H9 (cell line): Measurements from ENCODE around the gene TSACC. TPM values are rescaled to one million over a fixed set of nuclear protein-coding genes. Genes with fewer than 3 reads are reported as not detected.

ENCODE experiments used
- DNase-seq: peaks from one replicate; pipeline ENCODE4 v3.0.0-alpha.2; 2017
- H2AFZ ChIP-seq: one replicate; pipeline ENCODE4 v1.6.1; 2013; ENCODE audit warnings: mild to moderate bottlenecking, low read length, control low read depth, moderate library complexity
- H2AK5ac ChIP-seq: 2 replicates; pipeline ENCODE4 v1.6.1; 2013; ENCODE audit warnings: low read length, control low read depth, mixed read lengths; ENCODE audit not compliant: insufficient read length
- H2BK120ac ChIP-seq: one replicate; pipeline ENCODE4 v1.6.1; 2013; ENCODE audit warnings: low read depth, mild to moderate bottlenecking, low read length, control low read depth, inconsistent platforms; ENCODE audit not compliant: poor library complexity, severe bottlenecking
- H2BK12ac ChIP-seq: 2 replicates; pipeline ENCODE4 v1.6.1; 2013; ENCODE audit warnings: low read length, control low read depth, mixed read lengths, low read depth; ENCODE audit not compliant: insufficient read length
- H2BK15ac ChIP-seq: 2 replicates; pipeline ENCODE4 v1.6.1; 2013; ENCODE audit warnings: low read depth, low read length, control low read depth
- H2BK20ac ChIP-seq: one replicate; pipeline ENCODE4 v1.6.1; 2013; ENCODE audit warnings: low read depth, mild to moderate bottlenecking, low read length, control low read depth, inconsistent platforms; ENCODE audit not compliant: poor library complexity, severe bottlenecking
- H2BK5ac ChIP-seq: 2 replicates; pipeline ENCODE4 v1.6.1; 2013; ENCODE audit warnings: low read length, control low read depth, mixed read lengths; ENCODE audit not compliant: insufficient read length
- H3K14ac ChIP-seq: 2 replicates; pipeline ENCODE4 v1.6.1; 2013; ENCODE audit warnings: low read length, control low read depth; ENCODE audit not compliant: insufficient read depth
- H3K18ac ChIP-seq: 2 replicates; pipeline ENCODE4 v1.6.1; 2013; ENCODE audit warnings: low read depth, mild to moderate bottlenecking, mixed read lengths, low read length, control low read depth; ENCODE audit not compliant: insufficient read length
- H3K23ac ChIP-seq: 2 replicates; pipeline ENCODE4 v1.6.1; 2013; ENCODE audit warnings: low read length, control low read depth, mixed read lengths, low read depth; ENCODE audit not compliant: insufficient read length
- H3K23me2 ChIP-seq: 2 replicates; pipeline ENCODE4 v1.6.1; 2013; ENCODE audit warnings: low read depth, mild to moderate bottlenecking, mixed read lengths, low read length, control low read depth; ENCODE audit not compliant: insufficient read length, poor library complexity, severe bottlenecking
- H3K27ac ChIP-seq: 2 replicates; pipeline ENCODE4 v1.5.1; 2013; ENCODE audit warnings: low read length, control low read depth, mixed read lengths, low read depth; ENCODE audit not compliant: insufficient read length
- H3K27me3 ChIP-seq: 2 replicates; pipeline ENCODE4 v1.6.1; 2013; ENCODE audit warnings: low read length, control low read depth, inconsistent platforms; ENCODE audit not compliant: insufficient read depth
- H3K4ac ChIP-seq: 2 replicates; pipeline ENCODE4 v1.6.1; 2013; ENCODE audit warnings: low read depth, mild to moderate bottlenecking, control low read depth, inconsistent platforms, low read length, moderate library complexity
- H3K4me1 ChIP-seq: 2 replicates; pipeline ENCODE4 v1.6.1; 2013; ENCODE audit warnings: low read length, control low read depth, inconsistent platforms; ENCODE audit not compliant: insufficient read depth
- H3K4me2 ChIP-seq: 2 replicates; pipeline ENCODE4 v1.6.1; 2013; ENCODE audit warnings: low read length, control low read depth, mixed read lengths; ENCODE audit not compliant: insufficient read length, insufficient read depth
- H3K56ac ChIP-seq: 2 replicates; pipeline ENCODE4 v1.6.1; 2013; ENCODE audit warnings: low read depth, mild to moderate bottlenecking, mixed read lengths, low read length, control low read depth; ENCODE audit not compliant: insufficient read length
- H3K79me1 ChIP-seq: 2 replicates; pipeline ENCODE4 v1.6.1; 2013; ENCODE audit warnings: low read depth, mild to moderate bottlenecking, moderate library complexity, low read length, control low read depth, inconsistent platforms; ENCODE audit not compliant: insufficient read depth, poor library complexity, severe bottlenecking
- H3K79me2 ChIP-seq: 2 replicates; pipeline ENCODE4 v1.6.1; 2013; ENCODE audit warnings: low read length, control low read depth, inconsistent platforms; ENCODE audit not compliant: insufficient read depth
- H3K9ac ChIP-seq: 2 replicates; pipeline ENCODE4 v1.6.1; 2013; ENCODE audit warnings: low read length, control low read depth, mixed read lengths; ENCODE audit not compliant: insufficient read length; ENCODE audit errors: extremely low read depth
- H3K9me3 ChIP-seq: one replicate; pipeline ENCODE4 v1.6.1; 2013; ENCODE audit warnings: low read depth, low read length, inconsistent platforms; ENCODE audit not compliant: control insufficient read depth
- H3T11ph ChIP-seq: one replicate; pipeline ENCODE4 v1.6.1; 2013; ENCODE audit warnings: mild to moderate bottlenecking, low read length, control low read depth, inconsistent platforms
- H4K20me1 ChIP-seq: one replicate; pipeline ENCODE4 v1.6.1; 2013; ENCODE audit not compliant: control insufficient read depth, insufficient read length, insufficient read depth
- H4K5ac ChIP-seq: 2 replicates; pipeline ENCODE4 v1.6.1; 2013; ENCODE audit warnings: low read depth, mild to moderate bottlenecking, mixed read lengths, low read length, control low read depth; ENCODE audit not compliant: insufficient read length
- H4K8ac ChIP-seq: replicated peaks from 2 replicates; pipeline ENCODE4 v1.6.1; 2013; ENCODE audit warnings: low read length, control low read depth, mixed read lengths, low read depth; ENCODE audit not compliant: insufficient read length
- H4K91ac ChIP-seq: 2 replicates; pipeline ENCODE4 v1.6.1; 2013; ENCODE audit warnings: low read depth, mild to moderate bottlenecking, moderate library complexity, mixed read lengths, low read length, control low read depth; ENCODE audit not compliant: insufficient read length
- H3K27ac Mint-ChIP-seq, 3 experiments: 2 replicates in 2 of 3; 3 replicates in 1 of 3; pipeline ENCODE4 v1.8.0; 2020 to 2021; ENCODE audit warnings: mixed read lengths in 3 of 3, mild to moderate bottlenecking in 1 of 3, moderate library complexity in 1 of 3
- H3K27me3 Mint-ChIP-seq: 2 replicates; pipeline ENCODE4 v1.8.0; 2021; ENCODE audit warnings: low read depth, mild to moderate bottlenecking, moderate library complexity, mixed read lengths
- H3K36me3 Mint-ChIP-seq, 3 experiments: 2 replicates in 2 of 3; 3 replicates in 1 of 3; pipeline ENCODE4 v1.8.0; 2020 to 2021; ENCODE audit warnings: low read depth in 3 of 3, mixed read lengths in 3 of 3; ENCODE audit not compliant: insufficient read depth in 1 of 3
- H3K4me1 Mint-ChIP-seq, 2 experiments: 2 replicates each; pipeline ENCODE4 v1.8.0; 2020; ENCODE audit warnings: mixed read lengths in 2 of 2
- H3K4me3 Mint-ChIP-seq, 2 experiments: 2 replicates in 1 of 2; 3 replicates in 1 of 2; pipeline ENCODE4 v1.8.0; 2020 to 2021; ENCODE audit warnings: mild to moderate bottlenecking in 2 of 2, mixed read lengths in 2 of 2, moderate library complexity in 1 of 2
- H3K9me3 Mint-ChIP-seq, 2 experiments: 2 replicates in 1 of 2; 3 replicates in 1 of 2; pipeline ENCODE4 v1.8.0; 2020; ENCODE audit warnings: mild to moderate bottlenecking in 2 of 2, mixed read lengths in 2 of 2, moderate library complexity in 1 of 2
- CTCF ChIP-seq: fragments of 200-600 bp; sonication (generic); conservative IDR thresholded peaks from 3 replicates; pipeline ENCODE4 v1.8.0; 2021; ENCODE audit warnings: antibody characterized with exemption, mild to moderate bottlenecking
- WGBS: extraction: QIAGEN DNeasy Blood & Tissue Kit; methylation state at CpG from one replicate; pipeline ENCODE4 v1.1.7; 2013; ENCODE audit warnings: missing lambda C conversion rate, low lambda C conversion rate, mixed read lengths; ENCODE audit not compliant: insufficient read length; ENCODE audit errors: extremely low coverage; 5-methylcytosine and 5-hydroxymethylcytosine counted together
- total RNA-seq: library from RNA; stranded (reverse); gene quantifications from 2 replicates; pipeline ENCODE4 v1.2.1, GENCODE V29; 2021

Gene TSACC
- total RNA-seq, 1 experiment from 2014 or later, result 2.3 TPM

GRCh38 chr1:156359249-156359648 is 20.9 kb downstream of the TSACC start:
- H3K27ac ChIP-seq, result no peak overlapping the region
- H3K4ac ChIP-seq, result no peak overlapping the region
- H3K79me1 ChIP-seq, result no peaks in the 10 kb centered on the region
- peaks cover 10 to 13% of the 10 kb centered on the region in 2 experiments for H3K4me1 Mint-ChIP-seq
- no peaks in the 10 kb centered on the region for H3K4me1 ChIP-seq
- TF ChIP-seq CTCF, result no peak
- H3K4me2 ChIP-seq, result no peak overlapping the region
- no peaks in the 10 kb centered on the region for H3K27me3 ChIP-seq
- no peak overlapping the region for H2AK5ac ChIP-seq
- no peak overlapping the region for H2BK5ac ChIP-seq
- H3K27me3 Mint-ChIP-seq, result peaks cover 23% of the 10 kb centered on the region
- H3T11ph ChIP-seq, result no peak overlapping the region
- H3K14ac ChIP-seq, result no peak overlapping the region
- no peak overlapping the region for H2AFZ ChIP-seq
- H4K5ac ChIP-seq, result no peak overlapping the region
- H2BK12ac ChIP-seq, result no peak overlapping the region
- H2BK15ac ChIP-seq, result no peak overlapping the region
- H3K27ac Mint-ChIP-seq, result no peak overlapping the region
- H3K18ac ChIP-seq, result no peak overlapping the region
- H3K23me2 ChIP-seq, result no peaks in the 10 kb centered on the region
- H2BK20ac ChIP-seq, result no peak overlapping the region
- no peaks in the 10 kb centered on the region for H3K36me3 Mint-ChIP-seq
- no peaks in the 10 kb centered on the region for H3K79me2 ChIP-seq
- H3K9ac ChIP-seq, result no peak overlapping the region
- no peak overlapping the region for H4K8ac ChIP-seq
- no peaks in the 10 kb centered on the region for H4K20me1 ChIP-seq
- no peak overlapping the region for H4K91ac ChIP-seq
- no peak overlapping the region for H2BK120ac ChIP-seq
- H3K56ac ChIP-seq, result no peak overlapping the region
- no peak overlapping the region for H3K23ac ChIP-seq
- no peaks in the 10 kb centered on the region for H3K9me3 ChIP-seq
- no peak for DNase-seq
- WGBS, result no CpG with 5 or more reads among the region's 3 CpGs
- H3K9me3 Mint-ChIP-seq, result peaks cover 0 to 3% of the 10 kb centered on the region in 2 experiments; a peak in 2 of 5 replicates
- H3K4me3 Mint-ChIP-seq, result no peak overlapping the region
